Right ventricle myocardium superior (tissue), 1 donor: ENCODE measurements around the gene ALOX15. TPM values are rescaled to one million over a fixed set of nuclear protein-coding genes. Genes with fewer than 3 reads are reported as not detected.
A peak's percentile ranks its signal among the peaks of the same experiment; 100 is the strongest.
"Not testable (repeated sequence)": the region's sequence is repeated elsewhere in the genome, so short reads cannot be mapped to it uniquely, and the experiment has no call there.

Experiments
- ATAC-seq: fragments of 200-7000 bp; cut with Tn5 transposase; one replicate; pipeline ENCODE4 v1.9.1; 2020; ENCODE audit warnings: mild to moderate bottlenecking; ENCODE audit not compliant: poor library complexity
- DNase-seq: peaks from one replicate; pipeline ENCODE4 v3.0.0-alpha.2; 2020
- intact Hi-C: fragments of 100-400 bp; cut with DNase I; formaldehyde crosslinking; loops from one replicate; pipeline ENCODE4 v1.11.2; 2022
- long read RNA-seq: library from polyadenylated mRNA; unstranded; transcript quantifications from one replicate; pipeline ENCODE4 v2.0.0, GENCODE V29; 2021
- total RNA-seq: library from RNA; stranded (reverse); fragmentation: NEBNext Ultra II Directional; extraction: Animal tissue kit (Norgen Biotek cat#: 25700); gene quantifications from one replicate; pipeline ENCODE4 v1.2.1, GENCODE V29; 2021
- donor health status: DM: no; HTN: yes; CAD: no; lungs with severe emphysema.

The ALOX15 gene, protein sequence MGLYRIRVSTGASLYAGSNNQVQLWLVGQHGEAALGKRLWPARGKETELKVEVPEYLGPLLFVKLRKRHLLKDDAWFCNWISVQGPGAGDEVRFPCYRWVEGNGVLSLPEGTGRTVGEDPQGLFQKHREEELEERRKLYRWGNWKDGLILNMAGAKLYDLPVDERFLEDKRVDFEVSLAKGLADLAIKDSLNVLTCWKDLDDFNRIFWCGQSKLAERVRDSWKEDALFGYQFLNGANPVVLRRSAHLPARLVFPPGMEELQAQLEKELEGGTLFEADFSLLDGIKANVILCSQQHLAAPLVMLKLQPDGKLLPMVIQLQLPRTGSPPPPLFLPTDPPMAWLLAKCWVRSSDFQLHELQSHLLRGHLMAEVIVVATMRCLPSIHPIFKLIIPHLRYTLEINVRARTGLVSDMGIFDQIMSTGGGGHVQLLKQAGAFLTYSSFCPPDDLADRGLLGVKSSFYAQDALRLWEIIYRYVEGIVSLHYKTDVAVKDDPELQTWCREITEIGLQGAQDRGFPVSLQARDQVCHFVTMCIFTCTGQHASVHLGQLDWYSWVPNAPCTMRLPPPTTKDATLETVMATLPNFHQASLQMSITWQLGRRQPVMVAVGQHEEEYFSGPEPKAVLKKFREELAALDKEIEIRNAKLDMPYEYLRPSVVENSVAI
- total RNA-seq: not detected
- long read RNA-seq: 0 reads

DNA sequence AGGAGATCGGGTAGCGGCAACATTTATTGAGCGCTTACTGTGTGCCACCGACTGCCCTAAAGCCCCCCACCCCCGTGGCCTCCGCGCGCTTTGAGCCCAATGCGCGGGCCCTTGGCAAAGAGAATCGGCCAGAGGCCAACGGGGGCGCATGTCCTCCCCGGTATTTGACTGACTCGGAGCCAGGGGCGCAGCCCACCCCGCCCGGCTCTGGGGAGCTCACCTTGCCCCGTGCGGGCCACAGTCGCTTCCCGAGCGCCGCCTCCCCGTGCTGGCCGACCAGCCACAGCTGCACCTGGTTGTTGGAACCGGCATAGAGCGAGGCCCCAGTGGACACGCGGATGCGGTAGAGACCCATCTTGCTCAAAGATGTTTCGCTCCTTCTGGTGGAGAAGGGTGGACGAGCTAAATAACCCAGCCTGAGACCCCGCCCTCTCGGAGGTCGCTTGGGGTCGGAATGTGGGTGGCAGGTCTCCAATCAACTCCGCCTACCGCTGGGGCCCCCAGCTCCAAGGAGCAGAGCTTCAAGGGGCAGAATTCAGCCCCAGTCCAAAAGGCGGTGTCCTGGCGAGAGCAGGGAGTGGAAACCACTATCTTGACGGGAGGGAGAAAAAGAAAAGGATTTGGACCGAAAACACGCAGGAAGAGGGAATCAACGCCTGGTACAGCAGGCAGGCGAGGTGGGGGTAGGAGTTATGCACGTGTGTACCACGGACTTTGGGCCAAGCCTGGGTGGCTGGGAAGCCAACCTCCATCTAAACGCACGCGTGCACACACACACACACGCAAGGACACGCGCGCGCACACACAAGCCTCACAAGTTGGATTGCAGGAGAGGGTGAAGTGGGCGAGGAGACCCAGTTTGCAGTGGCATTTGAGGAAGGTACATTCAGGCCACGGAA is at the start of gene ALOX15:
ALOX15 (minus strand) TSS at position 382 of the 899 bp plus-strand sequence; CDS start at position 355, 27 bp downstream.
- ATAC-seq (no peak), DNase-seq (no peak)
- intact Hi-C loops: no loop called here

GRCh38 chr17:4690745-4691144 is 49.3 kb upstream of the ALOX15 start:
- no peak for DNase-seq
- ATAC-seq: no peak
- intact Hi-C loops: no loop called here

DNA sequence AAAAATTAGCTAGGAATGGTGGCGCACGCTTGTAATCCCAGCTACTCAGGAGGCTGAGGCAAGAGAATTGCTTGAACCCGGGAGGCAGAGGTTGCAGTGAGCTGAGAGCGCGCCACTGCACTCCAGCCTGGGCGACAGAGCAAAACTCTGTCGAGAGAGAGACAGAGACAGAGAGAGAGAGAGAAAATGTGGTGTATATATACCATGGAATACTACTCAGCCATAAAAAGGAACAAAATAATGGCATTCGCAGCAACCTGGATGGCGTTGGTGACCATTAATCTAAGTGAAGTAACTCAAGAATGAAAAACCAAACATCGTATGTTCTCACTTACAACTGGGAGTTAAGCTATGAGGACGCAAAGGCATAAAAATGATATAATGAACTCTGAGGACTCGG is 48.4 kb upstream of the ALOX15 start:
- DNase-seq, intact Hi-C loops, ATAC-seq: not testable (repeated sequence)

- ATAC-seq: peak; percentile 81
- intact Hi-C loops, DNase-seq: not testable (repeated sequence)
Measured at GRCh38 chr17:4683739-4684138, 42.3 kb upstream of the ALOX15 start.

GRCh38 chr17:4679658-4680057 is 38.2 kb upstream of the ALOX15 start:
- intact Hi-C loops: no loop called here
- no peak for ATAC-seq
- DNase-seq: no peak

GRCh38 chr17:4678448-4679026 is 37.1 kb upstream of the ALOX15 start:
- ATAC-seq: no peak
- intact Hi-C loops: no loop called here
- DNase-seq: no peak

GRCh38 chr17:4676791-4677190 is 35.3 kb upstream of the ALOX15 start:
- DNase-seq: peak; percentile 54
- ATAC-seq: peak; percentile 38
- intact Hi-C loops: no loop called here

DNA sequence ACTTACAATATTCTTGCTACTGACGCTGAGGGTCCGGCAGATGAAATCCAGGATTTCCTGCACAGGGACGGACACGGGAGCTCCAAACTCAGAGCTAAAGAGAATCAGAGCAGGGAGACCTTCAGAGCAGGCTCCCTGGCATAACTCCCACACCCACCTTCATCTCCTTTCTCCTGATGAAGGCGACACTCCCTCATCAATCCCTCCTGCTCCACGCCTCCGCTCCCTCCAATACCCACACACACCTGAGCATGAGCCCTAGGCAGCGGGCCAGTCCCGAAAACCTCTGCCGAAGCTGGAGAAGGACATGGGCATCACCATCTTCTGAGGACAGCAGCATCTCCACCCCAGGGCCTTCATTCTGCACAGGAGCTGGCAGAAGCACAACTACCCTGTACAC is 34.3 kb upstream of the ALOX15 start:
- ATAC-seq: no peak
- no peak for DNase-seq
- intact Hi-C loops: no loop called here

DNA sequence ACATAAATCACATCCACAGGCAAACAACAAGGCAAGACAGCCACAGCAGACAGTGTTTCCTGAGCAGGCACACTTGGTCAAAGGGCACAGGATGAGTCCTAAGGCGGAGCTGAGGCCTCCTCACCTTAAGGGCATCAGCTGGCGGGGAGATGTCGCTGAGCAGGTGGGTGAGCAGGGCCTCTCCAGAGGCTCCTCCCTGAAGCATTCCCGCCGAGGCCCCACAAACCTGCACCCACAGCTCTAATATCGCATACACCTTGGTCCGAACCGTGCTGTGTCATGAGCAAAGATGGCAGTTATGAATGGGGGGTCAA is 33.2 kb upstream of the ALOX15 start:
- no peak for ATAC-seq
- intact Hi-C loops: no loop called here
- DNase-seq: no peak

- intact Hi-C loops: no loop called here
- ATAC-seq (no peak), DNase-seq (no peak)
Measured at GRCh38 chr17:4673986-4674684, 32.7 kb upstream of the ALOX15 start.

- intact Hi-C loops: no loop called here
- ATAC-seq (no peak), DNase-seq (no peak)
Measured at GRCh38 chr17:4673169-4673568, 31.7 kb upstream of the ALOX15 start.

- no peak for DNase-seq
- intact Hi-C loops: no loop called here
- ATAC-seq: peak; percentile 10
Measured at GRCh38 chr17:4672751-4673150, 31.3 kb upstream of the ALOX15 start.

GRCh38 chr17:4672055-4672630 is 30.7 kb upstream of the ALOX15 start:
- no peak for DNase-seq
- no peak for ATAC-seq
- intact Hi-C loops: no loop called here

DNA sequence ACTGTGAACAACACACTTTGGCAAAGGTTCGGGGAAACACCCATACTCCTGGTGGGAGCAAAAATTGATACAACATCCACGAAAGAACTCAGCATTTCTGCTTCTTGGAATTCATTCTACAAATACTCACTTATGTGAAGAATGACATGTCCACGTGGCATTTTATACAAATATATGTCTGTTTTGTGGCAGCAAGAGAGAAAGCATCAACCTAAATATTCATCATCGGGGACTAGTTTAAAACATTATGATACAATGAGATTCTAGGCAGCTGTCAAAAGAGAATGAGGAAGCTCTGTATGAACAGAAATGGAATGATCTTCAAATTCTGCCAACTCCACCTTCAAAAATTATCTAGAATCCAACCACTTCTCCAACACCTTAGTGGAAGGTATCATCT is 25.7 kb upstream of the ALOX15 start:
- ATAC-seq (no peak), DNase-seq (no peak)
- intact Hi-C loops: no loop called here

DNA sequence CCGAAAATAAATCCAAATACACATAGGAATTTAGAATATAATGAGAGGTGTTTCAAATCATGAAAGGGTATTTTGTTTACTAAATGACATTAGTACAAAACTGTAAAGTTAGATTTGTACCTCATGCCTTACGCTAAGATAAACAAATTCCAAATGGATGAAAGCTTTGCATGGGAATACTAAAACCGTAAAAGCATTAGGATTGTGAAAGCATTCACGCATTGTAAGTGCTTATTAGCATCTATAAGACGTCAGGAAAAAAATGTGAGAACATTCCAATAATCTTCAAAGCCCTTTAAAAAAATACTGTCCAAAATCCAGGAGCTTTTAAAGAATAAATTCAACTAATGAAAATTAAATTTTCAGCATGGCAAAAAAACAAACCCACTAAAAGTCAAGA is 24.8 kb upstream of the ALOX15 start:
- no peak for ATAC-seq

DNA sequence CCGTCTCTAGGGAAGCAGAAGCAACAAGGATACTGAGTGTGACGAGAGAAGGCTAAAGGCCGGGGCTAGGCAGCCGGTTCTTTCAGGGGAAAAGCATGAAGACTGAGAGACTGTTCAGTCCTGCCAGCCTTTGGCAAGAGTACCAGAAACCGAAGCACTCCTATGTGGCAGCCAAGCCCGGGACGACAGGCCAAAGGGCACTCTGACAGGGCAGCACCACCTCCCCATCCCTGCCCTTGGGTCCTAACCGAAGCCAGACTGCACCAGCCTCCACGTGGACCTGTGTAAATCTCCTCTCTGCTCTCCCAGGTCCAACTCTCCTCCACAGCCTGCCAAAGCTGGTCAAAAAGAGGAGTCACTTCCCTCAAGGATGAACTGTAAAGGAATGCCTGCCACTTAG is 23.5 kb upstream of the ALOX15 start:
- intact Hi-C loops: no loop called here
- ATAC-seq (peak; percentile 18), DNase-seq (no peak)

More for the DNA sequence above, 24.8 kb upstream of the ALOX15 start:
- intact Hi-C loops: no loop called here
- no peak for DNase-seq

DNA sequence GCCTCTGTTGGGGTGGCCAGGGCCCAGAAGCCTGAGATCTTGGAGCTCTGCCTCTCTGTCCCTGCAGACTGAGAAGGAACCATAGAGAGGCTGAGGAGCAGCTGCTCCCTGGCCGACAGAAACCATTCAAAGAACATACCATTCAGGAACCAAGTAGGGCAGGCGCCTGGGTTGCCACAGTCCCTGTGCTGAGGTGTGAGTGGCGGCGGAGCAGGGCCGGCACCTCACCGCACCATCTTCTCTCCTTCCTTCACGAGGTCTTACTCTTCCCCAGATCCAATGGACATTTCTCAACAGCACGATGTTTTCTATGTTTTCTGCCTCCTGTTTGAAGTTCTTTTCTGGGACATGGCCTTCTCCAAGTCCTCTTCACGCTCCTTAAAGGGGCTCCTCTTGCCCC is 22.8 kb upstream of the ALOX15 start:
- DNase-seq (no peak), ATAC-seq (no peak)
- intact Hi-C loops: no loop called here

DNA sequence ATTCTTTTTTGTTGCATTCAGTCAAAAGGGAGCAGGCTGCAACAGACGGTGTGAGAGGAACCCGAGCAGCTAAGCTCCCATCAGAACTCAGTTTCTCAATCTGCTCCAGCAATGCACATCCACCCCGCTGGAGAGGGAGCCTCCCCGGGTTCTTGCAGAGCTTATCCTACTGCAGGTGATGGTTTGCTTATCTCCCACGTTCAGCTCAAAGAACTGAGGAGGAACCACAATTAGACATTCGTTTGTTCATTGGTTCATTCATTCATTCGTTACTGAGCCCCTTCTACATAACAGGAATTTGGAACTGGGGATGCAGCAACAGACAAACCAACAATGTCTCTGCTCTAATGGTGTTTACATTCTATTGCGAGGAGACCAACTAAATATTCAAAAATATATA is 22.2 kb upstream of the ALOX15 start:
- ATAC-seq: no peak
- DNase-seq: no peak
- intact Hi-C loops: no loop called here
